ENCODE data around the gene SAMD1. TPM values are rescaled to one million over a fixed set of nuclear protein-coding genes. Genes with fewer than 3 reads are reported as not detected.

The SAMD1 gene
- total RNA-seq, 2 experiments from 2014 or later = 29.4 to 30.1 TPM

DNA sequence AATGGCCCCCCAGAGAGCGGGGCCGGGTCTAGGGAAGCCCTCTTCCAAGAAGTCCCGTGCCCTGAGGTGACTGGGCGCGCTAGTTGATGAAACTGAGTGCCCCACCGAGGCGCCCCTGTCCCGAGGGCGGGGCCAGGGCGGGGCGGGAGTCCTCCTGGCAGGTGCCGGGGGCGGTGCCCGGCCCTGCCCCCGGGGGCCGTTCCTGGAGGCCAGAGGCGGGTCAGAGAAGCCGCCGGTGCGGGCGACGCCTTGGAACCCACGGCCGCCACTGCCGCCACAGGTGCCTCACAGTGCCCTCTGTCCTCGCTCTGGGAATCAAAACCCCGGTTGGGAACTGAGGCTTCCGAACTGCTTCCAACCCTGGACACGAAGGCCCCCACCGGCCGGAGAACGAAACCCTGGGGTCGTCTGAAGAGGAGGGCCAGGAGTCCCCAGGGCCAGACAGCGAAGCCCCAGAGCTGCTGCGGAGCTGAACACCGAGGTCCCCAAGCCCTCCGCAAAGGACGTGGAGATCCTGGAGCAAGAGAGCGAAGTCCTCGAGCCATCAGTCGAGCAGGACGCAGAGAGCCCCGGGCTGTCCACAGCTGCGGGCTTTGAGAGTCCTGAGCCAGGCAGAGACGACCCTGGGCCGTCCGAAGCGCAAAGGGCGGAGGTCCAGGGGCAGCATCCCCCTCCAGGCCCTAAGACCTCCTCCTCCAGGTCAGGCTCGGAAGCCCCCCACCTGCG, 17.9 kb downstream of the SAMD1 start, which contains the start of gene MISP3:
Gene MISP3 (plus strand): TSS at position 252 of the 726 bp plus-strand sequence. CDS start 524 bp downstream, outside the sequence.
- peak within 1 kb of the TSS; percentile 83 for H3K27ac Mint-ChIP-seq
- H3K4me3 Mint-ChIP-seq = peak within 1 kb of the TSS; percentile 93
- Histone ChIP-seq H3K27ac (ENCODE audit: low read depth in 1 of 2, low read length in 2 of 2) (no peak within 1 kb of the TSS), H3K9me3 (ENCODE audit: control insufficient read depth in 1 of 2, insufficient read depth in 1 of 2, low read length in 2 of 2) (no peaks in the 10 kb centered on the region), H3K4me1 (ENCODE audit: insufficient read depth, low read length) (peaks cover 38% of the 10 kb centered on the region), H3K27me3 (ENCODE audit: control insufficient read depth in 1 of 2, insufficient read depth in 2 of 2, low read length in 2 of 2) (peaks cover 4 to 5% of the 10 kb centered on the region in 2 experiments), H3K4me3 (ENCODE audit: low read length) (peak within 1 kb of the TSS; percentile 77), H3K36me3 (ENCODE audit: insufficient read depth, low read length) (no peaks in the 10 kb centered on the region)
- H3K4me1 Mint-ChIP-seq (ENCODE audit: low read depth) = peaks cover 17% of the 10 kb centered on the region
- intact Hi-C loops (cut with DNase I, micrococcal nuclease) = loop anchor here (1.0 to 5.0 kb wide), 5 partner anchors 24 to 276 kb away; partner anchors contain the start of genes ASF1B (in 1 of the 2), PRKACA (in 1 of the 2) and RFX1 (in 1 of the 2)
- no peaks in the 10 kb centered on the region for H3K36me3 Mint-ChIP-seq (ENCODE audit: low read depth)
- TF ChIP-seq CTCF (IDR thresholded peaks at IDR 0.05) = no peak
- ChIA-PET CTCF (interaction anchor here (0.6 to 4.3 kb wide), 15 partner anchors 8 to 1671 kb away, joined by 3 to 27 read pairs (median 5); partner anchors contain the start of genes ASF1B and NANOS3), POLR2A (interaction anchor here (0.8 to 2.3 kb wide), 7 partner anchors 14 to 191 kb away, joined by 3 to 22 read pairs (median 5); partner anchors contain the start of genes ASF1B, IL27RA and PRKACA)
- peaks cover 4% of the 10 kb centered on the region for H3K27me3 Mint-ChIP-seq
- ATAC-seq (ENCODE audit: poor library complexity) = no peak
- no peaks in the 10 kb centered on the region for H3K9me3 Mint-ChIP-seq
- DNase-seq = peak in 4 of 14 experiments; percentile 26 to 62 (median 44)

DNA sequence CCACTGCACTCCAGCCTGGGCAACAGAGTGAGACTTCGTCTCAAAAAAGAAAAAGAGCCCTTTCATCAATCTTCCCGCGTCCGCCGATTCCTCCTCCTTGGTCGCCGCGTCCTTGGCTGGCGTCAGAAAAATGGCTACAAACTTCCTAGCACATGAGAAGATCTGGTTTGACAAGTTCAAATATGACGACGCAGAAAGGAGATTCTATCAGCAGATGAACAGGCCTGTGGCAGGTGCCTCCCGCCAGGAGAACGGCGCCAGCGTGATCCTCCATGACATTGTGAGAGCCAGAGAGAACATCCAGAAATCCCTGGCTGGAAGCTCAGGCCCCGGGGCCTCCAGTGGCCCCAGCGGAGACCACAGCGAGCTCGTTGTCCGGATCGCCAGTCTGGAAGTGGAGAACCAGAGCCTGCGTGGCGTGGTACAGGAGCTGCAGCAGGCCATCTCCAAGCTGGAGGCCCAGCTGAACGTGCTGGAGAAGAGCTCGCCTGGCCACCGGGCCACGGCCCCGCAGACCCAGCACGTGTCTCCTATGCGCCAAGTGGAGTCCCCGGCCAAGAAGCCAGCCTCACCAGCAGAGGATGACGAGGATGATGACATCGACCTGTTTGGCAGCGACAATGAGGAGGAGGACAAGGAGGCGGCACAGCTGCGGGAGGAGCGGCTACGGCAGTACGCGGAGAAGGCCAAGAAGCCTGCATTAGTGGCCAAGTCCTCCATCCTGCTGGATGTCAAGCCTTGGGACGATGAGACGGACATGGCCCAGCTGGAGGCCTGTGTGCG, 20.1 kb downstream of the SAMD1 start:
- H3K9me3 ChIP-seq (ENCODE audit: control insufficient read depth in 1 of 2, insufficient read depth in 1 of 2, low read length in 2 of 2) = no peaks in the 10 kb centered on the region
- ChIA-PET POLR2A (interaction anchor here (0.9 to 1.2 kb wide), 3 partner anchors 11 to 16 kb away, joined by 3 to 4 read pairs (median 3); no protein-coding TSS in a partner anchor), CTCF (interaction anchor here (0.5 to 2.2 kb wide), 4 partner anchors 22 to 278 kb away, joined by 3 to 5 read pairs (median 4); no protein-coding TSS in a partner anchor)
- ATAC-seq (ENCODE audit: poor library complexity) (no peak), DNase-seq (peak in 1 of 14 experiments; percentile 28)
- H3K27me3 ChIP-seq (ENCODE audit: control insufficient read depth in 1 of 2, insufficient read depth in 2 of 2, low read length in 2 of 2) = peaks cover 4 to 5% of the 10 kb centered on the region in 2 experiments
- H3K27me3 Mint-ChIP-seq = peaks cover 4% of the 10 kb centered on the region
- H3K9me3 Mint-ChIP-seq = no peaks in the 10 kb centered on the region
- no peak overlapping the region for H3K4me3 ChIP-seq (ENCODE audit: low read length)
- H3K4me1 Mint-ChIP-seq (ENCODE audit: low read depth) = peaks cover 17% of the 10 kb centered on the region
- TF ChIP-seq CTCF (IDR thresholded peaks at IDR 0.05) = no peak
- no peaks in the 10 kb centered on the region for H3K36me3 Mint-ChIP-seq (ENCODE audit: low read depth)
- H3K27ac ChIP-seq (ENCODE audit: low read depth in 1 of 2, low read length in 2 of 2) = no peak overlapping the region
- intact Hi-C loops (cut with DNase I, micrococcal nuclease) = loop anchor here (5.0 kb wide), 2 partner anchors 47 to 63 kb away; partner anchors contain the start of genes PRKACA (in 1 of the 2) and RFX1 (in 1 of the 2)
- peaks cover 34% of the 10 kb centered on the region for H3K4me1 ChIP-seq (ENCODE audit: insufficient read depth, low read length)
- peak overlapping the region; percentile 58 for H3K4me3 Mint-ChIP-seq
- no peaks in the 10 kb centered on the region for H3K36me3 ChIP-seq (ENCODE audit: insufficient read depth, low read length)
- H3K27ac Mint-ChIP-seq = no peak overlapping the region

- Histone ChIP-seq H3K4me1 (ENCODE audit: insufficient read depth, low read length) (no peaks in the 10 kb centered on the region), H3K4me3 (ENCODE audit: low read length) (no peak overlapping the region), H3K9me3 (ENCODE audit: control insufficient read depth in 1 of 2, insufficient read depth in 1 of 2, low read length in 2 of 2) (no peaks in the 10 kb centered on the region), H3K27ac (ENCODE audit: low read depth in 1 of 2, low read length in 2 of 2) (no peak overlapping the region), H3K27me3 (ENCODE audit: control insufficient read depth in 1 of 2, insufficient read depth in 2 of 2, low read length in 2 of 2) (peaks cover 2 to 6% of the 10 kb centered on the region in 2 experiments), H3K36me3 (ENCODE audit: insufficient read depth, low read length) (no peaks in the 10 kb centered on the region)
- Mint-ChIP-seq H3K27me3 (peaks cover 4% of the 10 kb centered on the region), H3K4me3 (no peak overlapping the region), H3K9me3 (no peaks in the 10 kb centered on the region), H3K4me1 (ENCODE audit: low read depth) (no peaks in the 10 kb centered on the region), H3K27ac (no peak overlapping the region), H3K36me3 (ENCODE audit: low read depth) (no peaks in the 10 kb centered on the region)
- DNase-seq (no peak), ATAC-seq (ENCODE audit: poor library complexity) (no peak)
- intact Hi-C loops (cut with DNase I, micrococcal nuclease) = no loop called here
- ChIA-PET CTCF (no interaction called here), POLR2A (no interaction called here)
- no peak for TF ChIP-seq CTCF (IDR thresholded peaks at IDR 0.05)
Observed at GRCh38 chr19:14066134-14066533, 24.4 kb downstream of the SAMD1 start.
